Midbrain (tissue), 1 donor: ENCODE data around the gene ZNHIT6.
"Not testable (repeated sequence)": the region's sequence is repeated elsewhere in the genome, so short reads cannot be mapped to it uniquely, and the experiment has no call there.

Experiments used
- DNase-seq: peaks from one replicate; lab custom pipeline; 2025; lab: John Stamatoyannopoulos, UW

ZNHIT6 gene

DNA sequence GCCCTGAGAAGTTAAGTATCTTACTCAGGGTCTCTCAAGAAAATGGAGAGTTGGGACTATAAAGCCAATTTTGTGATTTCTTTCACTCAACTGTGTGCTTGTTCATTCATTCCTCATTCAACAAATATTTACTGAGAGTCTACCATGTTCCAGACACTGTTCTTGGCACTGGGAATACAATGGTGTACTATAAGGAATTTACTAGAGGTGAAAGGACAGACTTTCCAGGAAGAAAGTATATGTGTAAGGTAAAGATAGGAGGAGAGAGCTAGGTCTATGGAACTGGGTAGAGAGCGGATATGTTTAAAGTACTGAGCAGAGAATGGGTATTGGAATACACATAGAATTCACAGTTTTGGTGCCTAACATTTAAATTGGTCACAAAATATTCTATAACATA lies 42.3 kb downstream of the ZNHIT6 start:
- no peak for DNase-seq

DNA sequence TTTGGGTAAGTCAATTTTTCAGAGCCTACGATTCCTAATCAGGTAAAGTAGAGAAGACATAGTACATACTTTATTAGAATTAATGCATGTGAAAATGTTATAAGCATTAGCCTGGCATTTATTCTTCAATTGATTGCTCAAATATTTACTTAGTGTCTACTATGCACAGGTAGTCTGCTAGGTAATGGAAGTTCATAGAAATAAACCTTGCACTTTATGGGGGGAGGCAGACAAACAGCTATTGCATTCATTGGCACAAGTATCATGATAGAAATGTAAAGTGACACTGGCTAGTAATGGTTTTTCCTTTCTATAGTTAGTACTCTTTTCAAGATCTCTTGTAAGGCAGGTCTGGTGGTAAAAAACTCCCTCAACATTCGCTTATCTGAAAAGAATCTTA lies 44.9 kb downstream of the ZNHIT6 start:
- DNase-seq = no peak

DNA sequence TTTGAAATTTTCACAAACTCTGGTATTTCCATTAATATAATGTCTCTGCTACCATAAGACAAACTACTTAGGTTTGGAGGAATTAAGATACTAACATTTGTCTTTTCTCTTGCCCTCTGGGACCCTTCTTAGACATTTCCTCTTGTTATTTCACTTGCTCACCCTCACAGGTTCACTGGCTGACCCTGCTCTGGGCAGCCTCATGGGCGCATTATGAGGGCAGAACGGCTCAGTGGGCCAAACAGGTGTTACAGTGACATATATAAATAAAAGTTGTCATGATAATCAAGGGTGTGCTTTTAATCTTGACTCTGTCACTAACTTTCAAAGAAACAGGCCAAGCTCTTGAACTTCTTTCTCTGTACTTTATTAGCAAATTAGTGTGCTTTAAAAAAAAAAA lies 46.5 kb downstream of the ZNHIT6 start:
- DNase-seq = no peak

- no peak for DNase-seq
These were observed 47.7 kb downstream of the ZNHIT6 start for GRCh38 chr1:85660541-85660940.

DNA sequence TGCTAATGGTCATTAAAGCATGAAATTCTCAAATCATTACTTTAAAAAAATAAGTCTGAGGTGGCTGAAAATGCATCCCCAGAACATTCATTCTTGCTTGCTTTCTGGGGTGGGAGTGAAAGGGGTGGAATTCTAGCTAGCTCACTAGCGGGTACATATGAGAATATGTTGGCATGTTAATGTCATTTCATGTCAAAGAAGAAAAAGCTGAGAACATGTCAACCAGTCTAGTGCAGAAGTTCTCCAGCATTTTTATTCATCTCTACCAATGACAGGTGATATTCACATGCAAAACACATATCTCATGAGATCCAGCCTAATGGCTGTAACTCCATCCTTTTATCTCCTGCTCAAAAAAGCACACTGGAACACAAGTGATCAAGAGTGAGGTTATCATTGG lies 49.1 kb downstream of the ZNHIT6 start:
- DNase-seq = no peak

- DNase-seq = no peak
These were observed 51.3 kb downstream of the ZNHIT6 start for GRCh38 chr1:85656948-85657347.

DNA sequence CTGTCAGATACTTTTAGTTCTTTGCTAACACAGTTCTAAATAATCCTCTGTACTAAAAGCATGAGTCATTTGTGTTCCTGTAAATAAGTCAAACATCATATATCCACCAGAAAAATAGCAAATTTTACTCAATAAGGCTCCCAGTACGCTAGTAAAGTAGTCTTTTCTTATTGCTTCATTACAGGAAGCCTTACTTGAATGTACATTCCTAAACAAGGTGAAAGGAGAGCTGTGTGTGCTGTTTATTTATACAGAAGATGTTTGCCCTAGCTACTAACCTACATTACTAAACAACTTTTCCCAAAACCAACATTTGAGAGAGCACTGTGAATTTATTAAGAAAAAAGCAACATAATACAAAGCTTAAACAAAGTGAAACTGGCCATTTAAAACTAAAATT lies 52.0 kb downstream of the ZNHIT6 start:
- DNase-seq = no peak

- no peak for DNase-seq
These were observed 52.9 kb downstream of the ZNHIT6 start for GRCh38 chr1:85655315-85655714.

GRCh38 chr1:85654066-85654782 lies 54.0 kb downstream of the ZNHIT6 start:
- no peak for DNase-seq

DNA sequence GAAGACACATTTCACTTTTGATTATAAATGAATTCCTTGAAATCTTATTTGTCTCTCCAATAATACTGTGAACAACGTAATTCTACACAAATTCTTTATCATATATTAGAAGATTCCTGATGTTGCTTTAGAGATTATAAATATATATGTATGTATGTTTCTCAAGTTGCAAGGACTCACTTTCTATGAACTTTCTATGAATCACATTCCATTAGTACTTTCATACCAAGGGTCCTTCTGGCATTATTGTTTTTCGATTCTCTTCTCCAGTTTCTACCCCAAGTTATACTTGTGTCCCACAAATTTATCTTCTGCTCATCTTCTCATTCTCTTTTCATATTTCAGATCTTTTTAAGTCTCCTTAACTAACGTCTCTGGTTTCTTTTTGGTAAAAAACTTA lies 55.9 kb downstream of the ZNHIT6 start:
- no peak for DNase-seq

- no peak for DNase-seq
These were observed 57.6 kb downstream of the ZNHIT6 start for GRCh38 chr1:85650645-85651044.

GRCh38 chr1:85649591-85649990 lies 58.6 kb downstream of the ZNHIT6 start:
- no peak for DNase-seq

- not testable (repeated sequence) for DNase-seq
These were observed 66.4 kb downstream of the ZNHIT6 start for GRCh38 chr1:85641598-85642556.

- DNase-seq = not testable (repeated sequence)
These were observed 68.3 kb downstream of the ZNHIT6 start for GRCh38 chr1:85639920-85640319.

DNA sequence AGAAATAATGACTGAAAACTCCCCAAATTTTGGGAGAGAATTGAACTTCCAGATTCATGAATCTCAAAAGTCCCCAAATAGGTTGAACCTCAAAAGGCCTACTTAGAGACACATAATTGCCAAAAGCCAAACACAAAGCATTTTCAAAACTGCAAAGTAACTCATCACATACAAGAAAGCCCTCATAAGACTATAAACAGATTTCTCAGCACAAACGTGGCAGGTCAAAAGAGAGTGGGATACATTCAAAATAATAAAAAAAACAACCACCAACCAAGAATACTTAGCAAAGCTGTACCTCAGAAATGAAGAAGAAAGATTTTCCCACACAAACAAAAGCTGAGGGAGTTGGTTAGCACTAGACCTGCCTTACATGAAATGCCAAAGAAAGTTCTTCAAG lies 69.8 kb downstream of the ZNHIT6 start:
- DNase-seq = no peak

DNA sequence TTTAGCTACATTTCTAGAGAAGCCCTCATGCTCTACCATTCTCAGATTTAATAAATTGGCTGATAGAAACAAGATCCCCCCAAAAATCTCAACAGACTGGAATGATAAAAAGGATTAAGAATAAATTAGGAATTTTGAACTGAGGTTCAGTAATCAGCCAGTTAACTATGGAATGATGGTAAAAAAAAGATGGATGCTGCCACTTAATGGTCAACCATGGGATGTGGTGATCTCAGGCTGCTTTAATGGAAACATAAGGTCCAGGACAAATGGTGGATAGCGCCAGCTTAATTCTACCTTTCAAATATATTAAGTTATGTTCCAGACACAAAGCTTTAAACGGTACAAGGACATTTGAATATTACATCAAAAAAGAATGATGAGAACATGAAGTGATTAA lies 77.7 kb downstream of the ZNHIT6 start:
- DNase-seq = no peak

- no peak for DNase-seq
These were observed 78.7 kb downstream of the ZNHIT6 start for GRCh38 chr1:85629532-85629920.

DNA sequence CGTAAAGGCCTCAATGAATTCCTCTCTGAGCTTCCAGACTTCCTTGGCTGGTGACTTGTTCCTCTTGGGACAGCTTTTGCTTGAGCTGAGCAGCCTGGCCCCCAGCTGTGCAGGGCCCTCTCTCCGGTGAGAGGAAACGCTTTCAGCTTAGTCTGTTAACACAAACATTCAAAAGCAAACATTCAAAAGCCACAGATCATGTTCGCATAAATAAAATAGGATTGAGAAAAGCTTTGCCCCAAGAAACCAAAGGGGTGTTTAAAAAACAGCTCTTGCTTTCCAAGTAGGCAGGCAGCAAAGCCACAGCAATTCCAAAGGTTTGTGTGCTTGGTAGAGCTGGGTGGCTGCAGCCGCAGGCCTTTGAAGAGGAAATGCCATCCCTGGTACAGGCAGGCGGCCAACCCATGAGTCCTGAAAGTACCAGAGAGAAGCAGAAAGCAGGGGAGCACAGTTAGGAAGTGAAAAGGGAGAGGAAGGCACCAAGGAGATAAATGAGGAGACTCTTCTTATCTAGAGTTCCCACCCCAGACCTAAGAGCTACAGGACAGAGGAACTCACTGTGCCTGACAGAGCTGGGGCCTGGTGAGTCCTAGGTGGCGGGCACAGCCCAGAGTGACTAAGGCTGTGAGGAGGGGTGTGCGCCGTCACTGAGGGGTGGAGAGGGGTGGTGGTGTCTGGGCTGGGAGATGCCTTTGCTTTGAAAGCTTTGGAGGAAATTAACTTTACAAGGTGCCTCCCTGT lies 79.3 kb downstream of the ZNHIT6 start:
- peak; percentile 7 for DNase-seq

DNA sequence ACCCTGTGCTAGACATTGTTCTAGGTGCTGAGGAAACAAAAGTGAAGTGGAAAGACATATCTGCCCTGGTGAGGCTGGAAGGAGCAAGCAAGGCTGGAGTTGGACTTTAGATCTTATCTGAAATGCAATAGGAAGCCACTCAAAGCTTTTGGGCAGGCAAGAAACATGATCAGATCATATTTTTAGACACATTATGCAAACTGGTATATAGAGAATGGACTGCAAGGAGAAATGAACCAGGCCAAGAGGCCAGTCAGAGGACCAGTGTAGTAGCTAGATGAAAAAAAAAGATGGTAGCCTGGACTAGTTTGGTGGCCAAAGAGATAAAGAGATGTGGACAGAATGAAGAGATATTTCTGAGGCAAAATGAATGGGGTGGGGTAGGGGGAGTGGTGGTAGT lies 81.4 kb downstream of the ZNHIT6 start:
- DNase-seq = no peak

- DNase-seq = no peak
These were observed 83.9 kb downstream of the ZNHIT6 start for GRCh38 chr1:85624361-85624760.

GRCh38 chr1:85623061-85623471 lies 85.2 kb downstream of the ZNHIT6 start:
- DNase-seq = no peak

- no peak for DNase-seq
These were observed 86.8 kb downstream of the ZNHIT6 start for GRCh38 chr1:85621430-85621829.
